GM12864 (cell line): Measurements from ENCODE around the gene NID1.
"Not testable (repeated sequence)": the region's sequence is repeated elsewhere in the genome, so short reads cannot be mapped to it uniquely, and the experiment has no call there.

Experiments used
- DNase-seq: peaks from one replicate; pipeline ENCODE4 v3.0.0-alpha.2; 2011; ENCODE audit warnings: low read depth
- H3K4me3 ChIP-seq: 2 replicates; pipeline ENCODE4 v1.5.1; 2011; ENCODE audit warnings: mild to moderate bottlenecking, low read depth, low read length, control low read depth
- CTCF ChIP-seq: IDR thresholded peaks from 2 replicates; pipeline ENCODE4 v1.5.1; 2011; ENCODE audit warnings: low read depth, mild to moderate bottlenecking, moderate library complexity, low read length, control low read depth, inconsistent platforms; ENCODE audit errors: missing control alignments

Gene NID1

DNA sequence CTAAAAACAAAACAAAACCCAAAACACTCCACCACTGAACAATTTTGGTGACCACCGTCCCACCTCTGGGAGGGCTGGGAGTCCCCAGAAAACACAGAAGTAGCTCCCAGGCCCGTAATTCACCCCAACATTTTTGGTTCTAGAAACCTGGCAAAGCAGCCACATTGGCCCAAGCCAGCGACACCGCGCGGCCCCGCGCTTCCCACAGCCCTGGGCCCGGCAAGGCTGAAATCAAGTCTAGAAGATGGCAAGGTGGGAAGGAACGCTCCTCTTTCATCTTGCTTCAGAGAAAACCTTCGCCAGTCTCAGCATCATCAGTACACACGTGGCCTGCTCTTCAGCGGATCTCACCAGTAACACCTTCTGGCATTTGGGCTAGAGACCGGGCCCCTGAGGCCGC lies 35.9 kb upstream of the NID1 start:
- DNase-seq: no peak
- TF ChIP-seq CTCF: no peak
- H3K4me3 ChIP-seq: no peak overlapping the region

DNA sequence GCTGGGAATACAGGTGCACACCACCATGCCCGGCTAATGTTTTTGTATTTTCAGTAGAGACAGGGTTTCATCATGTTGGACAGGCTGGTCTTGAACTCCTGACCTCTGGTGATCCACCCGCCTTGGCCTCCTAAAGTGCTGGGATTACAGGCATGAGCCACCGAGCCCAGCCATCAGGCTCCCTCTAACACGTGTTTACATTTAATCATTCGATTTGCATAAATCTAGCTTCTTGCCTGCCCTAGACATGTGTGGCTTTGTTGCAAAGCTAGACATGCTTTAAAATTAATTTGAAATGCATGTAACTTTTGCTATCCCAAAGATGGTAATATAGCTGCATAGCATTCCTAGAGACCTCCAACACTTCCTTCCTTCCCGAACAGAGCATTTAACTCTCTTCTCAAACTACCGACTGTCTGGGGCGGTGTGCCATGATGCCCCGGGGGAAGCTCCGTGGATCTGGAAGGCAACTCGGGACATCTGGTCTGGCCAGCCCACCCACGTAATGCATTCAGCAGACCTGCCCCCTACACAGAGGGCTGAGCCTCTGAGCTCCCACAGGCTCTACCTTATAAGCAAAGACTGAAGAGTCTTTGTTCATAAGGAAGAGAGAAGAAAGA lies 34.6 kb upstream of the NID1 start:
- no peak overlapping the region for H3K4me3 ChIP-seq
- DNase-seq: no peak
- TF ChIP-seq CTCF: no peak

GRCh38 chr1:236098267-236098666 lies 33.4 kb upstream of the NID1 start:
- H3K4me3 ChIP-seq: no peak overlapping the region
- no peak for TF ChIP-seq CTCF
- no peak for DNase-seq

GRCh38 chr1:236096660-236097482 lies 32.0 kb upstream of the NID1 start:
- DNase-seq: peak; percentile 88

DNA sequence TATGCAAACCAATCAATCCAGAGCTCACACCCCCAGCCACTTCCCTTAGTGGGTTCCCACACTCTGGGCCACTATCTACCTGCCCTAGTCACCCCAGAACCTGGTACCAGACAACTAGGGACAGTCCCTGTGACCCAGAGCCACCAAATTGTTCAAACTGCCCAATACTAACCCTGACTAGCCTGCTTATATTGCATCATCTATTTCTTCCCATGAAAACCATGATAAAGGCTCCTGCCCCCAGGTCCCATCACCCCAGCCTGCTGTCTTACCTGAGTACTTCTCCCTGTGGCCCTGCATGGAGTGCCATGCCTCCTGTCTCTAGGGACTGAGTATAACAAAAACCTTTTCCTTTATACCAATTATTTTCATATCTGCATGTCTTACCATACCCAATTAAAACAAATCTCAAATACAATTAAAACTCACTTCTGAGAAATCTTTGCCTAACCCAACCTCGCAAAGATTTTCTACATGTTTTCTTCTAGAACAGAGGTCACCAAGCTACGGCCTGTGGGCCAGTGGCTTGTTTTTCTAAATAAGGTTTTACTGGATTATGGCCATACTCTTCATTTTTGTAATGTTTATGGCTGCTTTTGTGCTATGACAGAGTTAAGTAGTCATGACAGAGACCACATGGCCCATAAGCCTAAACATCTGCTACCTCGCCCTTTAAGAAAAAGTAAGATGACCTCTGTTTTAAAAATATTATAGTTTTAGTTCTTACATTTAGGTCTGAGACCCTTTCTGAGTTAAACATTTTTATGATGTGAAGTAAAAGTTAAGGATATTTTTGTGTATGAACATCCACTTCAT lies 31.0 kb upstream of the NID1 start:
- no peak for TF ChIP-seq CTCF
- no peak overlapping the region for H3K4me3 ChIP-seq
- DNase-seq: no peak

More at GRCh38 chr1:236096660-236097482, 32.0 kb upstream of the NID1 start:
- H3K4me3 ChIP-seq: not testable (repeated sequence)

DNA sequence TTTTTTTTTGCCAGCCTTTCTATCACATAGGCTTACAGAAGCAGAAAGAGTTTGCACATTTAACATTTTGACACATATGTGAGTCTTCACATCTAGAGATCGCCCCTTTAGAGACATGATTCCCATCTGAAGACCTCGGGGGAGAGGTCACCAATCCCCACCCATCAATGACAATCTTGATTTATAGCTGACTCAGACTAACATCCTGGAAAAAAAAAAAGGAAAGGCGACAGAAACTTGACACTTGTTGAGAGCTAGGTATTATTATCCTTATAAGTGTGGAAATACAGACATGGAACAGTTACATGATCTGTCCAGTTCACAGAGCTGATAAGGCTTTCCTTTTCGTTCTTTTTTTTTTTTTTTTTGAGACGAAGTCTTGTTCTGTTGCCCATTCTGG lies 28.0 kb upstream of the NID1 start:
- no peak overlapping the region for H3K4me3 ChIP-seq
- no peak for DNase-seq
- no peak for TF ChIP-seq CTCF

DNA sequence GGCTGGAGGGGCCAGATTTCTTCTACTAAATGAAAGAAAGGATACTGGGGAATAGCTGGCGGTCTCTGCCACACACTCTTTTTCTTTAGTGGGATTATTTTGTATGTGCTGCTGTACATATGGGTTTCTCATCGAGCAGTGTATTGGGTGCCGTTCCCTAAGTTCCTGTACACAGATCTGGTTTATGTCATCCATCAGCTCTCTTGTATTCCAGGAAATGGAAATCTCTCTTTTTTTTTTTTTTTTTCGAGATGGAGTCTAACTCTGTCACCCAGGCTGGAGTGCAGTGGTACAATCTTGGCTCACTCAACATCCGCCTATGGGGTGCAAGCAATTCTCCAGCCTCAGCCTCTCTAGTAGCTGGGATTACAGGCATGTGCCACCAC lies 27.0 kb upstream of the NID1 start:
- no peak for DNase-seq
- no peak for TF ChIP-seq CTCF
- H3K4me3 ChIP-seq: no peak overlapping the region
